Measurements from ENCODE around the gene G3BP1.
A peak's percentile ranks its signal among the peaks of the same experiment; 100 is the strongest.
"Not testable (repeated sequence)": the region's sequence is repeated elsewhere in the genome, so short reads cannot be mapped to it uniquely, and the experiment has no call there.

G3BP1 gene

GRCh38 chr5:151825445-151825844 is 53.7 kb downstream of the G3BP1 start:
- Mint-ChIP-seq H3K27me3 (ENCODE audit: low read depth) (no peaks in the 10 kb centered on the region), H3K36me3 (ENCODE audit: low read depth) (peaks cover 18% of the 10 kb centered on the region), H3K4me3 (no peak overlapping the region), H3K4me1 (peaks cover 20% of the 10 kb centered on the region), H3K27ac (peak overlapping the region; percentile 17 to 67 (median 40)), H3K9me3 (peaks cover 11% of the 10 kb centered on the region)
- TF ChIP-seq CTCF (IDR thresholded peaks at IDR 0.05; ENCODE audit: unreplicated experiment in 3 of 3) = peak; percentile 85 to 92 (median 91)

- Mint-ChIP-seq H3K9me3 (peaks cover 40% of the 10 kb centered on the region), H3K4me3 (no peak overlapping the region), H3K27ac (no peak overlapping the region), H3K36me3 (ENCODE audit: low read depth) (peaks cover 37% of the 10 kb centered on the region), H3K4me1 (peaks cover 8% of the 10 kb centered on the region), H3K27me3 (ENCODE audit: low read depth) (peaks cover 3% of the 10 kb centered on the region)
- TF ChIP-seq CTCF (IDR thresholded peaks at IDR 0.05; ENCODE audit: unreplicated experiment in 3 of 3) = no peak
Measured at GRCh38 chr5:151829370-151829769, 57.6 kb downstream of the G3BP1 start.

GRCh38 chr5:151832843-151833242 is 61.1 kb downstream of the G3BP1 start:
- H3K4me1 Mint-ChIP-seq; H3K27me3 Mint-ChIP-seq (ENCODE audit: low read depth); H3K27ac Mint-ChIP-seq; H3K4me3 Mint-ChIP-seq: not testable (repeated sequence)
- Mint-ChIP-seq H3K9me3 (peaks cover 67% of the 10 kb centered on the region), H3K36me3 (ENCODE audit: low read depth) (peaks cover 38% of the 10 kb centered on the region)

GRCh38 chr5:151846765-151847164 is 75.0 kb downstream of the G3BP1 start:
- Mint-ChIP-seq H3K4me3 (no peak overlapping the region), H3K27me3 (ENCODE audit: low read depth) (no peaks in the 10 kb centered on the region), H3K9me3 (peaks cover 9% of the 10 kb centered on the region), H3K36me3 (ENCODE audit: low read depth) (no peaks in the 10 kb centered on the region), H3K4me1 (no peaks in the 10 kb centered on the region), H3K27ac (no peak overlapping the region)
- TF ChIP-seq CTCF (IDR thresholded peaks at IDR 0.05; ENCODE audit: unreplicated experiment in 3 of 3) = no peak

GRCh38 chr5:151847871-151848270 is 76.1 kb downstream of the G3BP1 start:
- Mint-ChIP-seq H3K27ac (no peak overlapping the region), H3K4me1 (no peaks in the 10 kb centered on the region), H3K36me3 (ENCODE audit: low read depth) (no peaks in the 10 kb centered on the region), H3K4me3 (no peak overlapping the region), H3K9me3 (peaks cover 2% of the 10 kb centered on the region), H3K27me3 (ENCODE audit: low read depth) (no peaks in the 10 kb centered on the region)
- no peak for TF ChIP-seq CTCF (IDR thresholded peaks at IDR 0.05; ENCODE audit: unreplicated experiment in 3 of 3)

- H3K4me3 Mint-ChIP-seq = no peak overlapping the region
- no peaks in the 10 kb centered on the region for H3K4me1 Mint-ChIP-seq
- H3K36me3 Mint-ChIP-seq (ENCODE audit: low read depth) = no peaks in the 10 kb centered on the region
- H3K9me3 Mint-ChIP-seq = no peaks in the 10 kb centered on the region
- no peak overlapping the region for H3K27ac Mint-ChIP-seq
- no peaks in the 10 kb centered on the region for H3K27me3 Mint-ChIP-seq (ENCODE audit: low read depth)
- no peak for TF ChIP-seq CTCF (IDR thresholded peaks at IDR 0.05; ENCODE audit: unreplicated experiment in 3 of 3)
Measured at GRCh38 chr5:151855701-151856100, 83.9 kb downstream of the G3BP1 start.

All from nephron (organoid).